ENCODE measurements around the gene SNHG17.

DNA sequence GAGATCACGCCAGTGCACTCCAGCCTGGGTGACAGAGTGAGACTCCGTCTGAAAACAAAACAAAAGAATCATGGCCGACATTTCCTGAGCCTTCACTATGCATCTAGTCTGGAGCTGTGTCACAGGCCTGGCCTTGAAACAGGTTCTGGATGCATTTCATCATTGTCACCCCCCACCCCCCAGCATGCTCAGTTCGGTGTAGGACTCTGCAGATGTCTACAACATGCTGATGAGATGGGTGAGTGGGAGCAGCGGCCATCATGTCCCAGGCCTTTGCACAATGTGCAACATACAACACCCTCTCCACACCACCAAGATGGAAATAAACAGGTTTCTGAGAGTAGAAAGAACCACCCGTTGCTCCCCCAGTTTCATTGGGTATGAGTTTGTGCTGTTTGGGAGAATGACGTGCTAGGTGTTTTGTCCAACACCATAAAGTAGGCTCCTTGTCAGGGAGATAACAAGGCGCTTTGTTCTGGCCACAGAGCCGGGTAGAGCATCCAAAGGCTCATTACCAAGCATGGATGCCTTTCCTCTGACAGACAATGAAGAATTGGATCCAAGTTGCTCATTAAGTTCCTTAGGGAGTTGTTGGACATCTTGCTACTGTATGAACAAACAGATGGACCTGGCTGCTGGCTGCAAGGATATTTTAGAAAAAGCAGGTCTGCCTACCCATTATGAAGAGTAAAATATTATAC, 22.1 kb downstream of the SNHG17 start:
- no peak for TF ChIP-seq GATA2 (IDR thresholded peaks at IDR 0.05; ENCODE audit: low read depth, low read length)
- TF ChIP-seq GATA3 (IDR thresholded peaks at IDR 0.05; ENCODE audit: low read depth, low read length) = no peak
